GM12878 (cell line): Measurements from ENCODE around the gene TCF7L2. TPM values are rescaled to one million over a fixed set of nuclear protein-coding genes. Genes with fewer than 3 reads are reported as not detected.

Experiments used
- ATAC-seq: fragments of 200-7000 bp; cut with Tn5 transposase; 3 replicates; pipeline ENCODE4 v1.9.1; 2020; ENCODE audit warnings: mild to moderate bottlenecking, moderate library complexity
- BruUV-seq: library from RNA; stranded (reverse); fragments of 400-500 nt; replicated peaks from 2 replicates; lab custom pipeline; 2021; lab: Mats Ljungman, UMichigan
- CTCF ChIA-PET: fragments of 300-600 bp; sonication (Branson Sonifier 250); formaldehyde crosslinking; extraction: SDS; loops from one replicate; lab custom pipeline; 2021; ENCODE audit warnings: inconsistent platforms; lab: Yijun Ruan, JAX
- POLR2A ChIA-PET: fragments of 350-600 bp; formaldehyde crosslinking; extraction: SDS; loops from one replicate; lab custom pipeline; 2021; ENCODE audit warnings: inconsistent platforms; lab: Charles Lee
- RAD21 ChIA-PET: fragments of 300-600 bp; sonication (Branson Sonifier 250); formaldehyde crosslinking; loops from one replicate; lab custom pipeline; 2023; ENCODE audit warnings: antibody characterized with exemption; ENCODE audit not compliant: unreplicated experiment; lab: Charles Lee
- SMC1A ChIA-PET: fragments of 300-600 bp; sonication (Branson Sonifier 250); formaldehyde crosslinking; loops from one replicate; lab custom pipeline; 2023; ENCODE audit not compliant: unreplicated experiment, uncharacterized antibody; lab: Charles Lee
- DNase-seq: peaks from one replicate; pipeline ENCODE4 v3.0.0-alpha.2; 2011; ENCODE audit warnings: low read depth, low spot score
- FAIRE-seq: peaks from 3 replicates; lab custom pipeline; 2011; peaks lifted over from hg19 to GRCh38; lab: Jason Lieb, UNC
- H2AFZ ChIP-seq: 2 replicates; pipeline ENCODE4 v1.6.0; 2011; ENCODE audit warnings: low read depth, low read length, control low read depth; ENCODE audit not compliant: control insufficient read depth
- H3K27ac ChIP-seq: 2 replicates; pipeline ENCODE4 v1.5.1; 2011; ENCODE audit warnings: control low read depth; ENCODE audit not compliant: control insufficient read depth, insufficient read depth
- H3K27me3 ChIP-seq, 2 experiments: replicated peaks in 1 of 2; 2 replicates each; pipeline versions ENCODE4 v1.6.0 to v1.6.1; 2011; ENCODE audit warnings: low read length in 1 of 2; ENCODE audit not compliant: control insufficient read depth in 2 of 2, insufficient read depth in 2 of 2
- H3K36me3 ChIP-seq, 2 experiments: 2 replicates each; pipeline ENCODE4 v1.5.1; 2011; ENCODE audit warnings: low read length in 1 of 2; ENCODE audit not compliant: control insufficient read depth in 2 of 2, insufficient read depth in 2 of 2
- H3K4me1 ChIP-seq: 2 replicates; pipeline ENCODE4 v1.6.1; 2011; ENCODE audit warnings: mild to moderate bottlenecking, low read length, moderate library complexity, mixed read lengths; ENCODE audit not compliant: control insufficient read depth, insufficient read depth
- H3K4me2 ChIP-seq: 2 replicates; pipeline ENCODE4 v1.6.0; 2011; ENCODE audit warnings: control low read depth; ENCODE audit not compliant: control insufficient read depth, insufficient read depth
- H3K4me3 ChIP-seq: fragments of 200-600 bp; sonication (generic); 2 replicates; pipeline ENCODE4 v1.5.1; 2016
- H3K79me2 ChIP-seq: 2 replicates; pipeline ENCODE4 v1.6.0; 2011; ENCODE audit warnings: low read length; ENCODE audit not compliant: control insufficient read depth, insufficient read depth
- H3K9ac ChIP-seq: 2 replicates; pipeline ENCODE4 v1.8.0; 2011; ENCODE audit warnings: low read length, control low read depth, mixed read lengths; ENCODE audit not compliant: control insufficient read depth, insufficient read depth
- H3K9me3 ChIP-seq: replicated peaks from 3 replicates; pipeline ENCODE4 v1.5.1; 2011; ENCODE audit warnings: mild to moderate bottlenecking, low read length; ENCODE audit not compliant: control insufficient read depth, insufficient read depth
- H4K20me1 ChIP-seq: 2 replicates; pipeline ENCODE4 v1.6.0; 2011; ENCODE audit not compliant: control insufficient read depth, insufficient read depth
- ASH2L ChIP-seq: fragments of 300-600, 200-600 bp; sonication (generic); IDR thresholded peaks from 2 replicates; pipeline ENCODE4 v1.6.1; 2017; ENCODE audit warnings: low read depth, mild to moderate bottlenecking, borderline replicate concordance
- BMI1 ChIP-seq: fragments of 450-650 bp; IDR thresholded peaks from 2 replicates; pipeline ENCODE4 v1.6.1; 2016; ENCODE audit warnings: mild to moderate bottlenecking, moderate library complexity, borderline replicate concordance
- BRCA1 ChIP-seq: IDR thresholded peaks from 2 replicates; pipeline ENCODE4 v1.6.1; 2011; ENCODE audit warnings: low read depth, low read length, improper control_type of control experiment
- CBX5 ChIP-seq: sonication (generic); IDR thresholded peaks from 2 replicates; pipeline ENCODE4 v1.6.1; 2016; ENCODE audit warnings: low read depth, moderate library complexity, mild to moderate bottlenecking, inconsistent platforms
- EED ChIP-seq: sonication (generic); IDR thresholded peaks from 2 replicates; pipeline ENCODE4 v1.6.1; 2016; ENCODE audit warnings: antibody characterized with exemption, low read depth
- EGR1 ChIP-seq, 2 experiments: IDR thresholded peaks; 1 replicate in 1 of 2; 2 replicates in 1 of 2; pipeline ENCODE4 v1.6.1; 2011 to 2012; ENCODE audit warnings: low read depth in 2 of 2, low read length in 2 of 2, borderline replicate concordance in 1 of 2, mild to moderate bottlenecking in 1 of 2, moderate library complexity in 1 of 2
- ETV6 ChIP-seq, 2 experiments: fragments of 450-650 bp in 1 of 2; IDR thresholded peaks in 1 of 2; conservative IDR thresholded peaks in 1 of 2; 2 replicates each; pipeline ENCODE4 v1.6.1; 2014; ENCODE audit warnings: antibody characterized with exemption in 1 of 2, borderline replicate concordance in 1 of 2, low read depth in 1 of 2, mild to moderate bottlenecking in 1 of 2, moderate library complexity in 1 of 2
- HDAC2 ChIP-seq: fragments of 200-600 bp; sonication (generic); IDR thresholded peaks from 2 replicates; pipeline ENCODE4 v1.6.1; 2017
- HSF1 ChIP-seq: fragments of 150-350 bp; IDR thresholded peaks from 2 replicates; pipeline ENCODE4 v1.6.1; 2014; ENCODE audit warnings: mild to moderate bottlenecking, low read depth, low read length
- KDM1A ChIP-seq: fragments of 200-600 bp; sonication (generic); IDR thresholded peaks from 2 replicates; pipeline ENCODE4 v1.6.1; 2016; ENCODE audit warnings: borderline replicate concordance
- NFYB ChIP-seq: IDR thresholded peaks from 2 replicates; pipeline ENCODE4 v1.6.1; 2011; ENCODE audit warnings: low read depth, mild to moderate bottlenecking, low read length, improper control_type of control experiment, moderate library complexity; ENCODE audit not compliant: insufficient read depth
- PKNOX1 ChIP-seq: fragments of 450-650 bp; IDR thresholded peaks from 2 replicates; pipeline ENCODE4 v1.6.1; 2016; ENCODE audit warnings: mild to moderate bottlenecking
- POU2F2 ChIP-seq: IDR thresholded peaks from 3 replicates; pipeline ENCODE4 v1.6.1; 2011; ENCODE audit warnings: low read depth, mild to moderate bottlenecking, low read length, borderline replicate concordance
- RBBP5 ChIP-seq: fragments of 200-600 bp; sonication (generic); conservative IDR thresholded peaks from 2 replicates; pipeline ENCODE4 v1.6.1; 2016
- TARDBP ChIP-seq: IDR thresholded peaks from 2 replicates; pipeline ENCODE4 v1.6.1; 2016; ENCODE audit warnings: borderline replicate concordance
- TCF7 ChIP-seq: IDR thresholded peaks from 2 replicates; pipeline ENCODE4 v1.6.1; 2014; ENCODE audit warnings: antibody characterized with exemption, borderline replicate concordance
- WGBS: methylation state at CpG from one replicate; pipeline ENCODE4 v1.1.6; 2016; ENCODE audit warnings: low lambda C conversion rate; ENCODE audit not compliant: insufficient replicate concordance, insufficient coverage; ENCODE audit errors: missing lambda C conversion rate; 5-methylcytosine and 5-hydroxymethylcytosine counted together
- in situ Hi-C: fragments of 300-500 bp; cut with MboI; formaldehyde crosslinking; loops from 9 replicates; pipeline ENCODE4 v1.14.3; 2018; ENCODE audit warnings: mixed read lengths
- intact Hi-C: fragments of 100-400 bp; cut with micrococcal nuclease; formaldehyde crosslinking; loops from one replicate; pipeline ENCODE4 v1.14.2; 2022; ENCODE audit not compliant: unreplicated experiment
- polyA plus RNA-seq, 11 experiments: library from polyadenylated mRNA; depleted of rRNA in 4 of 11; unstranded in 6 of 11; stranded (reverse) in 5 of 11; fragments of >200 nt; fragmentation: Nextera tagmentation in 4 of 11; fragmentation: Illumina TruSeq in 1 of 11; extraction: Ambion mirVana in 4 of 11; extraction: Trizol in 1 of 11; gene quantifications; 1 replicate in 1 of 11; 2 replicates in 10 of 11; pipeline versions ENCODE4 v1.2.1 to v1.2.3, GENCODE V29; 2011 to 2016; ENCODE audit warnings: inconsistent platforms in 2 of 11, missing spikeins in 2 of 11, low read depth in 1 of 11
- total RNA-seq, 4 experiments: library from RNA; depleted of rRNA in 3 of 4; stranded (reverse); fragments of >200 nt in 3 of 4; fragmentation: Illumina TruSeq in 1 of 4; extraction: Trizol in 1 of 4; gene quantifications; 2 replicates each; pipeline versions ENCODE4 v1.2.1 to v1.2.3, GENCODE V29; 2013 to 2021

TCF7L2 gene
- total and polyA plus RNA-seq, 10 of the 15 experiments (the other 5 are each of a cell fraction or from before 2014, with no cell fraction given), result 0.02 to 1.1 (median 0.35) TPM; not detected in 4

GRCh38 chr10:113183573-113183972, 233.5 kb downstream of the TCF7L2 start:
- ChIA-PET POLR2A (no interaction called here), CTCF (interaction anchor here (1.1 kb wide), 1 partner anchor 202 kb away, joined by 3 read pairs; no protein-coding TSS in a partner anchor), SMC1A (no interaction called here), RAD21 (no interaction called here)
- Histone ChIP-seq H3K4me3 (no peak overlapping the region), H3K27me3 (peaks cover 0 to 2% of the 10 kb centered on the region in 2 experiments; a peak in 2 of 4 replicates), H3K27ac (no peak overlapping the region), H3K9me3 (no peaks in the 10 kb centered on the region), H2AFZ (no peak overlapping the region), H3K4me1 (no peaks in the 10 kb centered on the region), H3K36me3 (no peaks in the 10 kb centered on the region), H3K4me2 (no peak overlapping the region), H3K79me2 (no peaks in the 10 kb centered on the region), H4K20me1 (no peaks in the 10 kb centered on the region; the same call in 1 of the 2 replicates), H3K9ac (no peak overlapping the region)
- in situ Hi-C loops (no loop called here), intact Hi-C loops (no loop called here)
- no TSS peak for BruUV-seq
- FAIRE-seq (no peak), ATAC-seq (no peak), DNase-seq (no peak)
- 66% methylated on average over 13 of the region's 13 CpGs for WGBS
- TF ChIP-seq TARDBP (no peak), KDM1A (no peak)

- no peak overlapping the region for H3K4me3 ChIP-seq
- ATAC-seq (no peak), DNase-seq (no peak), FAIRE-seq (no peak)
- no peak overlapping the region for H3K27ac ChIP-seq
- no peak overlapping the region for H3K9ac ChIP-seq
- H3K4me1 ChIP-seq, result no peaks in the 10 kb centered on the region
- H3K79me2 ChIP-seq, result no peaks in the 10 kb centered on the region
- no peak overlapping the region for H2AFZ ChIP-seq
- ChIA-PET CTCF (no interaction called here), SMC1A (no interaction called here), RAD21 (no interaction called here), POLR2A (no interaction called here)
- 20% methylated on average over 10 of the region's 10 CpGs for WGBS
- no TSS peak for BruUV-seq
- in situ Hi-C loops, result no loop called here
- no peaks in the 10 kb centered on the region for H4K20me1 ChIP-seq
- no peaks in the 10 kb centered on the region for H3K9me3 ChIP-seq
- no peaks in the 10 kb centered on the region for H3K36me3 ChIP-seq
- H3K4me2 ChIP-seq, result no peak overlapping the region
- intact Hi-C loops, result no loop called here
- peaks cover 0 to 2% of the 10 kb centered on the region in 2 experiments; a peak in 1 of 4 replicates for H3K27me3 ChIP-seq
- TF ChIP-seq HDAC2 (no peak), ASH2L (no peak), BMI1 (no peak), POU2F2 (no peak), NFYB (no peak), HSF1 (no peak), EGR1 (IDR thresholded peaks at IDR 0.05; ENCODE audit: borderline replicate concordance in 1 of 2, low read depth in 2 of 2, low read length in 2 of 2) (no peak), TCF7 (no peak), ETV6 (conservative IDR thresholded peaks at IDR 0.05 in 1 of 2, IDR thresholded peaks at IDR 0.05 in 1 of 2; ENCODE audit: borderline replicate concordance in 1 of 2, low read depth in 1 of 2) (no peak), RBBP5 (no peak), PKNOX1 (no peak), CBX5 (no peak), BRCA1 (no peak), EED (no peak)
Observed at GRCh38 chr10:113187063-113187777, 237.2 kb downstream of the TCF7L2 start.
